Loucy (cell line): ENCODE data around the gene REPS2.

Source experiments
- H2AFZ ChIP-seq: fragments of 200-600 bp; sonication (generic); 2 replicates; pipeline ENCODE4 v1.6.0; 2016; ENCODE audit warnings: antibody characterized with exemption, mild to moderate bottlenecking, low read length, moderate library complexity
- H3F3A ChIP-seq: fragments of 200-600 bp; 2 replicates; pipeline ENCODE4 v1.6.0; 2016; ENCODE audit warnings: antibody characterized with exemption, low read depth, mild to moderate bottlenecking
- H3K27me3 ChIP-seq: fragments of 200-600 bp; sonication (generic); 2 replicates; pipeline ENCODE4 v1.6.1; 2014; ENCODE audit warnings: low read length, mild to moderate bottlenecking; ENCODE audit not compliant: insufficient read depth, poor library complexity, severe bottlenecking
- H3K36me3 ChIP-seq: fragments of 200-600 bp; sonication (generic); 2 replicates; pipeline ENCODE4 v1.6.1; 2016; ENCODE audit warnings: low read length; ENCODE audit not compliant: insufficient read depth
- H3K4me1 ChIP-seq: fragments of 200-600 bp; sonication (generic); 2 replicates; pipeline ENCODE4 v1.5.1; 2014; ENCODE audit warnings: low read length, mild to moderate bottlenecking; ENCODE audit not compliant: insufficient read depth, poor library complexity, severe bottlenecking
- H3K4me2 ChIP-seq: fragments of 200-600 bp; sonication (generic); 2 replicates; pipeline ENCODE4 v1.6.0; 2014; ENCODE audit warnings: antibody characterized with exemption, low read length, low read depth, mild to moderate bottlenecking; ENCODE audit not compliant: poor library complexity, severe bottlenecking
- H3K4me3 ChIP-seq: fragments of 200-600 bp; sonication (generic); 2 replicates; pipeline ENCODE4 v1.5.1; 2014; ENCODE audit warnings: low read length, mild to moderate bottlenecking, mixed read lengths; ENCODE audit not compliant: poor library complexity, severe bottlenecking
- H3K79me2 ChIP-seq: fragments of 200-600 bp; sonication (generic); 2 replicates; pipeline ENCODE4 v1.6.1; 2014; ENCODE audit warnings: low read length; ENCODE audit not compliant: insufficient read depth
- H3K9ac ChIP-seq: fragments of 200-600 bp; sonication (generic); 2 replicates; pipeline ENCODE4 v1.6.0; 2014; ENCODE audit warnings: mild to moderate bottlenecking, low read depth, low read length, moderate library complexity; ENCODE audit not compliant: poor library complexity, severe bottlenecking
- H3K9me2 ChIP-seq: fragments of 200-600 bp; sonication (generic); replicated peaks from 2 replicates; pipeline ENCODE4 v1.6.1; 2016; ENCODE audit warnings: low read depth, low read length, mixed read lengths
- H3K9me3 ChIP-seq: fragments of 200-600 bp; sonication (generic); 2 replicates; pipeline ENCODE4 v1.6.1; 2014; ENCODE audit warnings: mild to moderate bottlenecking, antibody characterized with exemption, low read length, low read depth; ENCODE audit not compliant: insufficient read depth
- H4K20me1 ChIP-seq: fragments of 200-600 bp; sonication (generic); 2 replicates; pipeline ENCODE4 v1.6.0; 2014; ENCODE audit warnings: antibody characterized with exemption, low read length, mild to moderate bottlenecking; ENCODE audit not compliant: insufficient read depth, poor library complexity, severe bottlenecking
- EZH2phosphoT487 ChIP-seq: fragments of 200-600 bp; IDR thresholded peaks from 2 replicates; pipeline ENCODE4 v1.6.1; 2018; ENCODE audit warnings: antibody characterized with exemption, mild to moderate bottlenecking, moderate library complexity, borderline replicate concordance
- TF ChIP-seq, protein P1 (sequence below): fragments of 200-600 bp; sonication (generic); conservative IDR thresholded peaks from 2 replicates; pipeline ENCODE4 v1.5.1; 2014; ENCODE audit warnings: mild to moderate bottlenecking, antibody characterized with exemption, low read length

REPS2 gene

GRCh38 chrX:17095161-17095560 is 148.7 kb downstream of the REPS2 start:
- H2AFZ ChIP-seq: no peak overlapping the region
- H3K36me3 ChIP-seq: no peaks in the 10 kb centered on the region
- H3K27me3 ChIP-seq: no peaks in the 10 kb centered on the region
- H3K79me2 ChIP-seq: no peaks in the 10 kb centered on the region
- H3K4me3 ChIP-seq: no peak overlapping the region
- no peaks in the 10 kb centered on the region for H3K4me1 ChIP-seq
- no peaks in the 10 kb centered on the region for H4K20me1 ChIP-seq
- H3K9ac ChIP-seq: no peak overlapping the region
- no peaks in the 10 kb centered on the region for H3K9me3 ChIP-seq
- no peaks in the 10 kb centered on the region for H3F3A ChIP-seq
- TF ChIP-seq EZH2phosphoT487: no peak
- TF ChIP-seq, protein P1, sequence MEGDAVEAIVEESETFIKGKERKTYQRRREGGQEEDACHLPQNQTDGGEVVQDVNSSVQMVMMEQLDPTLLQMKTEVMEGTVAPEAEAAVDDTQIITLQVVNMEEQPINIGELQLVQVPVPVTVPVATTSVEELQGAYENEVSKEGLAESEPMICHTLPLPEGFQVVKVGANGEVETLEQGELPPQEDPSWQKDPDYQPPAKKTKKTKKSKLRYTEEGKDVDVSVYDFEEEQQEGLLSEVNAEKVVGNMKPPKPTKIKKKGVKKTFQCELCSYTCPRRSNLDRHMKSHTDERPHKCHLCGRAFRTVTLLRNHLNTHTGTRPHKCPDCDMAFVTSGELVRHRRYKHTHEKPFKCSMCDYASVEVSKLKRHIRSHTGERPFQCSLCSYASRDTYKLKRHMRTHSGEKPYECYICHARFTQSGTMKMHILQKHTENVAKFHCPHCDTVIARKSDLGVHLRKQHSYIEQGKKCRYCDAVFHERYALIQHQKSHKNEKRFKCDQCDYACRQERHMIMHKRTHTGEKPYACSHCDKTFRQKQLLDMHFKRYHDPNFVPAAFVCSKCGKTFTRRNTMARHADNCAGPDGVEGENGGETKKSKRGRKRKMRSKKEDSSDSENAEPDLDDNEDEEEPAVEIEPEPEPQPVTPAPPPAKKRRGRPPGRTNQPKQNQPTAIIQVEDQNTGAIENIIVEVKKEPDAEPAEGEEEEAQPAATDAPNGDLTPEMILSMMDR: no peak
- H3K9me2 ChIP-seq: no peaks in the 10 kb centered on the region
- H3K4me2 ChIP-seq: no peak overlapping the region

- no peaks in the 10 kb centered on the region for H3K4me1 ChIP-seq
- no peaks in the 10 kb centered on the region for H3K9me3 ChIP-seq
- H2AFZ ChIP-seq: no peak overlapping the region
- TF ChIP-seq, protein P1: no peak
- no peak for TF ChIP-seq EZH2phosphoT487
- no peak overlapping the region for H3K4me2 ChIP-seq
- H3K9me2 ChIP-seq: no peaks in the 10 kb centered on the region
- no peak overlapping the region for H3K4me3 ChIP-seq
- no peak overlapping the region for H3K9ac ChIP-seq
- no peaks in the 10 kb centered on the region for H3K36me3 ChIP-seq
- no peaks in the 10 kb centered on the region for H3K79me2 ChIP-seq
- H4K20me1 ChIP-seq: no peaks in the 10 kb centered on the region
- no peaks in the 10 kb centered on the region for H3K27me3 ChIP-seq
- no peaks in the 10 kb centered on the region for H3F3A ChIP-seq
Measured at GRCh38 chrX:17098516-17099247, 152.2 kb downstream of the REPS2 start.

DNA sequence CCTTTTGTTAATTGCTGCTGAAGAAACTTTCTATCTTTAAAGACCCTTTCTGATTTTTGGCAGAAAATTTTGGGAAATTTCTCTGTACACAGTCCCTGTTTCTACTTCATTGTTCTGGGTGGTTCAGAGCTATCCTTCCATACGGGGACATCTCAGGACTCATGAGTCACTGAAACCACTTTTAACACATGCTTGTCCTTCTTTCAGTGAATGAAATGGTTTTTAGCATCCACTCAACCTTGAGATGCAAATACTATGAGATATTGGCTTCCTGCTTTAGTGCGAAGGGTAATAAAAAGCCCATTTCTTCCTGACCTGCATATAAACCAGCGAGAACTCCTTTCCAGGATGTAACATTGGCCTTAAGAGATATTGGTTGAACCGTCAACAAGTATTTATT is 158.0 kb downstream of the REPS2 start:
- Histone ChIP-seq H2AFZ (no peak overlapping the region), H3K4me1 (no peaks in the 10 kb centered on the region), H3K9me3 (no peaks in the 10 kb centered on the region), H3K4me3 (no peak overlapping the region), H3K79me2 (no peaks in the 10 kb centered on the region), H4K20me1 (no peaks in the 10 kb centered on the region), H3F3A (no peaks in the 10 kb centered on the region), H3K4me2 (no peak overlapping the region), H3K27me3 (no peaks in the 10 kb centered on the region), H3K9me2 (no peaks in the 10 kb centered on the region), H3K36me3 (no peaks in the 10 kb centered on the region), H3K9ac (no peak overlapping the region)
- TF ChIP-seq, protein P1: no peak
- TF ChIP-seq EZH2phosphoT487: no peak
